Measurements from ENCODE around the gene HEPACAM2. TPM values are rescaled to one million over a fixed set of nuclear protein-coding genes. Genes with fewer than 3 reads are reported as not detected.

HEPACAM2 gene
- total RNA-seq, 1 donor from 2014 or later = not detected

GRCh38 chr7:93145354-93145753 is 80.9 kb downstream of the HEPACAM2 start:
- Histone ChIP-seq H3K4me1 (peaks cover 0 to 3% of the 10 kb centered on the region in 2 donors), H3K27ac (no peak overlapping the region), H3K4me3 (no peak overlapping the region), H3K9me3 (peaks cover 0 to 6% of the 10 kb centered on the region in 2 donors), H3K36me3 (peaks cover 27 to 41% of the 10 kb centered on the region in 2 donors), H3K27me3 (no peaks in the 10 kb centered on the region)
- TF ChIP-seq CTCF (IDR thresholded peaks at IDR 0.05) = no peak
- intact Hi-C loops (cut with DNase I) = no loop called here
- DNase-seq (ENCODE audit: low spot score in 2 of 2) = no peak

- DNase-seq (ENCODE audit: low spot score in 2 of 2) = no peak
- H3K36me3 ChIP-seq = peaks cover 45 to 73% of the 10 kb centered on the region in 2 donors
- TF ChIP-seq CTCF (IDR thresholded peaks at IDR 0.05) = no peak
- H3K27me3 ChIP-seq = no peaks in the 10 kb centered on the region
- no peak overlapping the region for H3K4me3 ChIP-seq
- peaks cover 0 to 3% of the 10 kb centered on the region in 2 donors for H3K4me1 ChIP-seq
- intact Hi-C loops (cut with DNase I) = no loop called here
- H3K27ac ChIP-seq = no peak overlapping the region
- H3K9me3 ChIP-seq = peaks cover 6 to 26% of the 10 kb centered on the region in 2 donors
Observed at GRCh38 chr7:93142127-93142526, 84.1 kb downstream of the HEPACAM2 start.

- intact Hi-C loops (cut with DNase I) = no loop called here
- Histone ChIP-seq H3K36me3 (peaks cover 56 to 88% of the 10 kb centered on the region in 2 donors), H3K27me3 (no peaks in the 10 kb centered on the region), H3K4me3 (no peak overlapping the region), H3K4me1 (no peaks in the 10 kb centered on the region), H3K27ac (no peak overlapping the region), H3K9me3 (peaks cover 17 to 38% of the 10 kb centered on the region in 2 donors)
- no peak for TF ChIP-seq CTCF (IDR thresholded peaks at IDR 0.05)
- DNase-seq (ENCODE audit: low spot score in 2 of 2) = no peak
Observed at GRCh38 chr7:93140582-93141191, 85.6 kb downstream of the HEPACAM2 start.

GRCh38 chr7:93138576-93138975 is 87.7 kb downstream of the HEPACAM2 start:
- Histone ChIP-seq H3K27me3 (no peaks in the 10 kb centered on the region), H3K27ac (no peak overlapping the region), H3K36me3 (peaks cover 51 to 86% of the 10 kb centered on the region in 2 donors), H3K9me3 (peaks cover 22 to 59% of the 10 kb centered on the region in 2 donors), H3K4me1 (no peaks in the 10 kb centered on the region), H3K4me3 (no peak overlapping the region)
- TF ChIP-seq CTCF (IDR thresholded peaks at IDR 0.05) = no peak
- no peak for DNase-seq (ENCODE audit: low spot score in 2 of 2)
- intact Hi-C loops (cut with DNase I) = no loop called here

Other genes with a start within 250 kb of the HEPACAM2 start
- 5.6 TPM for gene SAMD9, start 108.5 kb downstream of the HEPACAM2 start, total RNA-seq
- gene SAMD9L, start 78.1 kb downstream of the HEPACAM2 start, total RNA-seq = 3.3 TPM
- gene VPS50, start 5.9 kb upstream of the HEPACAM2 start, total RNA-seq = 6.9 TPM